ENCODE measurements around the gene COMMD3.
A peak's percentile ranks its signal among the peaks of the same experiment; 100 is the strongest.

The COMMD3 gene

GRCh38 chr10:22338185-22338900 is 22.2 kb downstream of the COMMD3 start:
- TF ChIP-seq CTCF (IDR thresholded peaks at IDR 0.05; ENCODE audit: low read depth, low read length, missing control alignments) = no peak
- no peak for DNase-seq (ENCODE audit: low read depth)
- H3K4me3 ChIP-seq (ENCODE audit: low read depth, low read length) = no peak overlapping the region

GRCh38 chr10:22338931-22339330 is 22.7 kb downstream of the COMMD3 start:
- no peak for DNase-seq (ENCODE audit: low read depth)
- H3K4me3 ChIP-seq (ENCODE audit: low read depth, low read length) = no peak overlapping the region
- TF ChIP-seq CTCF (IDR thresholded peaks at IDR 0.05; ENCODE audit: low read depth, low read length, missing control alignments) = no peak

GRCh38 chr10:22339761-22340328 is 23.7 kb downstream of the COMMD3 start:
- no peak for DNase-seq (ENCODE audit: low read depth)
- H3K4me3 ChIP-seq (ENCODE audit: low read depth, low read length) = peak overlapping the region; percentile 71
- no peak for TF ChIP-seq CTCF (IDR thresholded peaks at IDR 0.05; ENCODE audit: low read depth, low read length, missing control alignments)

- DNase-seq (ENCODE audit: low read depth) = no peak
- TF ChIP-seq CTCF (IDR thresholded peaks at IDR 0.05; ENCODE audit: low read depth, low read length, missing control alignments) = no peak
Measured at GRCh38 chr10:22340329-22341189, 24.4 kb downstream of the COMMD3 start.

GRCh38 chr10:22341190-22341925 is 25.2 kb downstream of the COMMD3 start:
- H3K4me3 ChIP-seq (ENCODE audit: low read depth, low read length) = peak overlapping the region; percentile 71
- no peak for TF ChIP-seq CTCF (IDR thresholded peaks at IDR 0.05; ENCODE audit: low read depth, low read length, missing control alignments)
- no peak for DNase-seq (ENCODE audit: low read depth)

More at GRCh38 chr10:22340329-22341189, 24.4 kb downstream of the COMMD3 start:
- peak overlapping the region; percentile 71 for H3K4me3 ChIP-seq (ENCODE audit: low read depth, low read length)

GRCh38 chr10:22341926-22342196 is 25.7 kb downstream of the COMMD3 start:
- TF ChIP-seq CTCF (IDR thresholded peaks at IDR 0.05; ENCODE audit: low read depth, low read length, missing control alignments) = no peak
- H3K4me3 ChIP-seq (ENCODE audit: low read depth, low read length) = no peak overlapping the region
- no peak for DNase-seq (ENCODE audit: low read depth)

Data from GM12864 (cell line).